Hematopoietic multipotent progenitor cell treated with erythropoietin and hydrocortisone succinate and interleukin-3 and kit ligand, for 4 days (in vitro differentiated cells): ENCODE measurements around the gene C2CD2L.
A peak's percentile ranks its signal among the peaks of the same experiment; 100 is the strongest.
"Not testable (repeated sequence)": the region's sequence is repeated elsewhere in the genome, so short reads cannot be mapped to it uniquely, and the experiment has no call there.

Experiments used
- DNase-seq: peaks from one replicate; pipeline ENCODE4 v3.0.0-alpha.2; 2015

The C2CD2L gene

GRCh38 chr11:119116235-119116594, 9.1 kb downstream of the C2CD2L start:
- no peak for DNase-seq

- DNase-seq: no peak
These were observed 9.5 kb downstream of the C2CD2L start for GRCh38 chr11:119116601-119117000.

DNA sequence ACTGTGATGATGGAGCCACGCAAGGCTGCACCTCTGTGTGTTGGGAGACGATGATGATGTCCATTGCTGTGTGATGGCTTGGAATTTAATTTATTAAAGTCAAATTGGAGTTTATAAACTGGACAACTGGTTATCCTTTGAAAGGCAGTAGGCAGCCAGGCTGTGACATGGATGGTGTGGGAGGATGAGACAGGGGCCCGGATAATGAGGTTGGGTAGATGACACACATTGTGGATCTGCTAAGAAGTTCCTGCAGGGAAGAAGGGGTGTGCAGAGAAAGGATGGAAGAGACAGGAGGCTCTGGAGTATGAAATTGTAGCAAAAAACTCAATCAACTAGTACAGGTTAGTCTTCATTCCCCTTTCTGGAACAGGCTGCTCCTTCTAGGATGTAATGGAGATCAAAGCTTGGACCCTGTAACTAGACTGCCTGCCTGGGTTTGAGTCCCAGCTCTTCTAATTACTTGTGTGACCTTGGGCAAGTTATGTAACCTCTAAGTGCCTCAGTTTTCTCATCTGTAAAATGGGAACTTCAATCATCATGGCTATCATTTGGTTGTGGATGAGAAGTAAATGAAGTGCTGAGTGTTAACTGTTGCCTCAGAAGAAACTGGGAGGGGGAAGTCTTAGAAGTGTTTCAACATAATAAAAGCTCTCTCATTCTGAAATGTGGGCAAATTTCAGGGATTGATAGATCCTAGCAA, 10.0 kb downstream of the C2CD2L start:
- DNase-seq: no peak

GRCh38 chr11:119118227-119118626, 11.1 kb downstream of the C2CD2L start:
- DNase-seq: no peak

DNA sequence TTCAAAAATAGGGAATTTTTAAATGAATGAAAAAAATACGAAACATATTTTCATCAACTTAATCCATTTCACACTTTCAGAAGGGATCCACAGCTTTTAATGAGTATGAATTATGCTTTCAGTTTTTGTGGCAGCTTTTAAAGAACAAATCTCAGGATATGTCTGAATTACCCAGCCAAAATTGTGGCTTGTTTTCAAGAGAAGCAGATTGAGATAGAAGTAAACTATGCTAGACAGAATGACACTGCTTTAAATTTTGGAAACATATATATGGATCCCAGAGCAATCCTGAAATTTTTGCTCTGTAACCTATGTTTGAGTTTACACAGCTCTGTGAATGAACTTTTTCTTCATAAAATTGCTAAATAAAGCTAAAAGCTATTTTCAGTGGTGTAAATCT, 11.8 kb downstream of the C2CD2L start:
- DNase-seq: no peak

DNA sequence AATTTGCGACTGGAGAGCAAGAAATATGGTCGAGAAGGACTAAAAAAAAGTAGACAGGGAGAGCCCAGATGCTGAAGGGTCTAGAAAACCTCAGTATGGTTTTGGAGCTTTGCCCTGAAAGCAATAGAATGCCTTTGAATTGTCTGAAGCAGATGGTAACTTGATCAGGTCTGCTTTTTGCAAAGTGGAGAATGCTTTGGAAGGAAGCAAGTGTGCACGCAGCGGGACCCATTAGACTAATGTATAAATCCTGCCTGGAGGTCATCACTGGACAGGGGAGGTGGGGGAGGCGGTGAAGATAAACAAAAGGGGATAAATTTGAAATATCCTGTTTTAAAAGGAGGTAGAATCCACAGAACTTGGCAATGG, 13.5 kb downstream of the C2CD2L start:
- DNase-seq: peak; percentile 30

DNA sequence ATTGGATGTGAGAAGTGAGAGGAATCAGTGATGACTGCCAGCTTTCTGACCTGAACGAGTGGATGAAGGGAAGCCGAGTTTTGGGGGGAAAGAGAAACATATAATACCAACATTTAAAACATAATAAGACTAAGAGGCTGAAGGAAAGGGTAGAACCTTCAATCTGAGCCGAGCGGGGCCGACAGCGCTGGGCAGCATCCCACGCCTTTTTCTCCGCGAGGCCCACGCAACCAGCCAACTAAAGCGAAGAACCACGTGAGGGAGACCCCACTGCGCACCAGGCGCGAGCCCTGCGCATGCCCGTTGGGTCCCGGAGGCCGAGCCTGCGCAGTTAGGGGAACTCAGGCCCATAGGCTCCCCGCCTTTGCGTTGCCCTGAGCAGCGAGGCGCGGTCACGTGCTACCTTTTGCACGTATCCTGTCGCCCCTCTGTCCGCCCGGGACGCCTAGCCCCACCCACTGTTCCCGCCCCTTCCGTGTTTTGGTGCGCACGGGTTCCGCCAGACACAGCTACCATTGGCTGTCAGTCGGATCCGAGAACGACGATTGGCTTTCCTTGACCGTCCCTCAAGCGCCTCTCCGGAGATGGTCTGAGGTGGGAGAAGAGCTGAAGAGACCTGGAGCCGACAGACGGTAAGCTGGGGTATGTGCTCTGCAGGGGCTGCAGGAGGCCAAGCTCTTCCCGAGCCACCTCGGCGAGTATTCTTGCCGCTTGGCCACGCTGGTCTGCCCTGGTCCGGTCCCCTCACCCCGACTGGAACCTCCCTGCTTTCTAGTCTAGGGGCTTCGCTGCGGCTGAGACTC, 14.1 kb downstream of the C2CD2L start, which contains the start of gene HINFP:
HINFP (plus strand) TSS at position 573 of the 803 bp plus-strand sequence. CDS start 5,365 bp downstream, outside the sequence.
- peak; percentile 100 for DNase-seq

- no peak for DNase-seq
These were observed 14.6 kb downstream of the C2CD2L start for GRCh38 chr11:119121811-119122124.

- DNase-seq: no peak
These were observed 18.7 kb downstream of the C2CD2L start for GRCh38 chr11:119125821-119126220.

GRCh38 chr11:119126675-119127268, 19.6 kb downstream of the C2CD2L start:
- no peak for DNase-seq

- no peak for DNase-seq
These were observed 23.5 kb downstream of the C2CD2L start for GRCh38 chr11:119130662-119131061.

DNA sequence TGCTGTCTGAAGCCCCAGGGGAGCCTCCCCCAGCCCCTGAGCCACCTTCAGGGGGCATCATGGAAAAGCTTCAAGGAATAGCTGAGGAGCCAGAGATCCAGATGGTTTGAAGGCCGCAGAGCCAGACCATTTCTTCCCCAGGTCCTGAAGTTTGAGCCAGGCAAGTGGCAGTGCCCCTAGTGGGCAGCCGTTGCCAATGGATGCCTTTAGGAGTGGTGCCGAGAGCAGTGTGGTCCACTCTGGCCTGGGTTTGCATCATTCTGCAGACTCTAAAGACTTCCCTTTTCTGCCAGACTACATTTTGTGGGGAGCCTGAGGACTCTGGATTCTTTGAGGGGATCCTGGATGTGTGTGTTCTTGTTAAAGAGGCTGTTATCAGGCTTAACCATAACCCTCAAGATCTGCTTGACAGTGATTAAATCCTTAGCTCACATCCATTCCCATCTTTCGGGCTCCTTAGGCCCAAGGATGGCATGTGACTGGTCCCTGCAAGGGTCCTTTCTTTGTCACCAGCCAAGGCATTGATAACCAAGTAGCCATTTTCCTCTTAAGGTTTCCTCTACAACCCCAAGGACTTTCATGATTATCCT, 27.3 kb downstream of the C2CD2L start:
- peak; percentile 68 for DNase-seq

DNA sequence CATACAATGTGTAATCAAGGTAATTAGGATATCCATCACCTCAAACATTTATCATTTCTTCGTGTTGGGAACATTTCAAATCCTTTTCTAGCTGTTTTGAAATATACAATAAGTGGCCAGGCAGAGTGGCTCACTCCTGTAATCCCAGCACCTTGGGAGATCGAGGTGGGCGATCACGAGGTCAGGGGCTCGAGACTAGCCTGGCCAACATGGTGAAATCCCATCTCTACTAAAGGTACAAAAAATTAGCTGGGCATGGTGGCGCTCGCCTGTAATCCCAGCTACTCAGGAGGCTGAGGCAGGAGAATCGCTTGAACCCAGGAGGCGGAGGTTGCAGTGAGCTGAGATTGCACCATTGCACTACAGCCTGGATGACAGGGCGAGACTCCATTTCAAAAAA, 32.1 kb downstream of the C2CD2L start:
- DNase-seq: not testable (repeated sequence)

GRCh38 chr11:119144825-119145486, 37.8 kb downstream of the C2CD2L start:
- peak; percentile 93 for DNase-seq

DNA sequence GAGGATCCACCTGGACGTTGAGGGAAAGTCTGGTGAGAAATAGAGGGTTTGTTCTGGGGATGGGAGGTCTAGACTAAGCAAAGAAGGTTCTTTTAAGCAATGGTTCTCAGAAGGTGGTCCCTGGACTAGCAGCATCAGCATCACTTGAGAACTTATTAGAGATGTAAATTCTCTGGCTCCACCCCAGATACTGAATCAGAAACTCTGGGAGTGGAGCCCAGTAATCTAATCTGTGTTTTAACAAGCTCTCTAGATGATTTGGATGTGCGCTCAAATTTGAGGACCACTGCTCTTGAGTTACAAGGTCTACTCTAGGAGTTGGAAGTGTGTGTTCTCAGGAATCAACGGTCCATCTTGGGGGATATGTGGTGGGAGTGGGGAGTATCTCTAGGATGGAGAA, 38.4 kb downstream of the C2CD2L start:
- DNase-seq: no peak

- DNase-seq: no peak
These were observed 40.6 kb downstream of the C2CD2L start for GRCh38 chr11:119147604-119148333.

DNA sequence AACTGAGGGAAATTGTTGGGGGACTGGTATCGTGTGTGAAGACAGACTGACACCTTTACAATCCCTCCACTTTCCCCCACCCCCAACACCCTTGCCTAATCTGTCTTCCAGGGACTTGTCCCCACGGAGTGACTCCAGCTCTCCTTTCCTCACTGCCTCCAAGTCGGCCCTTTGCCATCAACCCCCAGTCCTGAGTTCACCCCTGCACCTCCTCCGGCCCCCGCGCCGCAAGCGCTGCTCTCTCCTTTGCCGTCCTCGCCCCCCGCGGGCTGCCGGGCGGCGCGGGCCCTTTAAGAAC, 41.5 kb downstream of the C2CD2L start:
- no peak for DNase-seq

DNA sequence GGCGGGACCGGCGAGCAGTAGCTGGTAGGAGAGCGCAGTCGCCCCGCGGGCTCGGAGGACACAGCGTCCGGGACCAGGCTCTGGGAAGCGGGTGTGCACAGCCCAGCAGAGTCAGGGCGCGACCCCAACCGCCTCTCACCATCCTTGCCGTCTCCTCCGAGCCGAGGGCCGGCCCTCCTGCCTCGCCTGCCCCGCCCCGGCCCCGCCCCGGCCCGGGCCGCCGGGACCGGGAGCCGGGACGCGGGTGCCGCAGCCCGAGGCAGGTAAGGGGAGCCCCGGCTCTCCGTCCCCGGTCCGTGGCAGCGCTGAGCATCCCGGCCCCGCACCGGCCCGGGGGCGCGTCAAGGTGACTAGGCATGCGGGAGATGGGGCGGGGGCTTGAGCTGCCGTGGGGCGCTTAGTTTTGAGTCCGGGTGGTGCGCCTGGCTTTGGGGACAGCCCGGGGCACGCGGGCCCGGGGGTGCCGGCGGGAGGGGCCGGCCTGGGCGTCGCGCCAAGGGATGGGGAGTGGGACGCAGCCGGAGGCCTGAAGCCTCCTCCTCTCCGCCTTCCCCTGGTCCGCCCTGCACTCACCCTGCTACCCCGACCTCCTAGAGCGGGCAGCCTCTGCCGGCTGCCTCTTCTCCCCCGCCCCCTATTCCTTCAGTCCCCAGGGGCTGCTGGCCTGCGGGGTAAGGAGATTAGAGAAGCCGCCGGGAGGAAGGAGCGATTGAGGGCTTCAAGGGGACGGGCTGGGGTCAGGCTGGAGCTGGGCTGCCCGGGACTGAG, 42.1 kb downstream of the C2CD2L start, which contains the start of gene ABCG4:
ABCG4 (plus strand) TSS at position 35 of the 768 bp plus-strand sequence. CDS start 914 bp downstream, outside the sequence.
- DNase-seq: no peak

DNA sequence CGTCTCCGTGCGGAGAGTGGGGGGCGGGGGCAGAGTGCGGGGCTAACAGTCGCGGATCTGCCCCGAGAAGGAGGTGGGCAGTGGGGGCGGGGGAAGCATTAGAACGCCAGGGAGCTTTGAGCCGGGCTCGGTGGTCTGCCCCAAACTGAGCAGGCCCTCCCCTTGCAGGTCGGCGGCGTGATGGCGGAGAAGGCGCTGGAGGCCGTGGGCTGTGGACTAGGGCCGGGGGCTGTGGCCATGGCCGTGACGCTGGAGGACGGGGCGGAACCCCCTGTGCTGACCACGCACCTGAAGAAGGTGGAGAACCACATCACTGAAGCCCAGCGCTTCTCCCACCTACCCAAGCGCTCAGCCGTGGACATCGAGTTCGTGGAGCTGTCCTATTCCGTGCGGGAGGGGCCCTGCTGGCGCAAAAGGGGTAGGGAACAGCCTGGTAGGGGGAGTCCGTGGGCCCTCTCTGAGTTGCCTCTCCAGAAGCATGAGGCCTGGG, 42.7 kb downstream of the C2CD2L start:
- no peak for DNase-seq

- DNase-seq: no peak
These were observed 44.9 kb downstream of the C2CD2L start for GRCh38 chr11:119152043-119152442.

DNA sequence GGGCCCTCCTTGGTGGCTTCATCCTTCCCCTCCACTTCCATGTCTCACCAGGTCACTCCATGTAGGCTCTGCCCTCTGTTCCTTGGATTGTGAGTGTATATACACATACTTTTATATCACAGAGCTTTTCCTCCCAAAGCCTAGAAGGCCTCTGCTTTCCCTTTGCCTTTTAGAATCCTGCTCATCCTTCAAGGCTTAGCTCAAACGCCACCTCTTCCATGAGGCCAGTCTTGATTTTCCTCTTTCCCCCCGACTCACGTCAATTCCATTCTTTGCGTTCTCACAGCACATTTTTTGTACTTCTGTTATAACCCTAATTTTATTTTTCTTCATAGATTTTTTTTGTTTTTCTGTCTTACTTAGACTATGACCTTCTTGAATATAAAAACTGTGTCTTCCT, 45.5 kb downstream of the C2CD2L start:
- no peak for DNase-seq
